A549 (cell line): ENCODE data around the gene AFF3. TPM values are rescaled to one million over a fixed set of nuclear protein-coding genes. Genes with fewer than 3 reads are reported as not detected.

ENCODE experiments used
- ATAC-seq, 2 experiments: fragments of 200-7000 bp in 1 of 2; fragments of >200 bp in 1 of 2; cut with Nextera tagmentation in 1 of 2; cut with Tn5 transposase in 1 of 2; 3 replicates each; pipeline versions ENCODE4 v1.8.0 to v1.9.1; 2018 to 2020; ENCODE audit warnings: mild to moderate bottlenecking in 1 of 2, moderate library complexity in 1 of 2
- CTCF ChIA-PET: fragments of 300-600 bp; sonication (Branson Sonifier 250); formaldehyde crosslinking; extraction: SDS; loops from one replicate; lab custom pipeline; 2021; ENCODE audit warnings: antibody characterized with exemption, inconsistent platforms; lab: Yijun Ruan, JAX
- POLR2A ChIA-PET: fragments of 350-600 bp; formaldehyde crosslinking; extraction: SDS; loops from one replicate; lab custom pipeline; 2021; ENCODE audit warnings: antibody characterized with exemption, inconsistent platforms; lab: Yijun Ruan, JAX
- DNase-seq, 2 experiments: peaks; one replicate each; pipeline versions ENCODE4 v3.0.0 to v3.0.0-alpha.2; 2011 to 2016; ENCODE audit warnings: low read depth in 1 of 2, low spot score in 1 of 2
- FAIRE-seq: peaks from 2 replicates; lab custom pipeline; 2011; peaks lifted over from hg19 to GRCh38; lab: Jason Lieb, UNC
- H3K27ac ChIP-seq, 2 experiments: fragments of >200 bp; sonication (Bioruptor Twin); formaldehyde crosslinking; 3 replicates each; pipeline ENCODE4 v1.5.1; 2016 to 2017
- H3K4me1 ChIP-seq: fragments of >200 bp; sonication (Bioruptor Twin); formaldehyde crosslinking; 3 replicates; pipeline ENCODE4 v1.6.1; 2016
- H3K4me2 ChIP-seq: fragments of >200 bp; sonication (Bioruptor Twin); formaldehyde crosslinking; 3 replicates; pipeline ENCODE4 v1.6.1; 2016
- H3K4me3 ChIP-seq: fragments of >200 bp; sonication (Bioruptor Twin); formaldehyde crosslinking; 3 replicates; pipeline ENCODE4 v1.5.1; 2016
- H3K9me3 ChIP-seq: fragments of >200 bp; sonication (Bioruptor Twin); formaldehyde crosslinking; 3 replicates; pipeline ENCODE4 v1.6.1; 2016
- BCL3 ChIP-seq: fragments of >200 bp; sonication (Bioruptor Twin); formaldehyde crosslinking; IDR thresholded peaks from 3 replicates; pipeline ENCODE4 v1.6.1; 2016
- CBX2 ChIP-seq: fragments of 200-600 bp; sonication (generic); IDR thresholded peaks from 2 replicates; pipeline ENCODE4 v1.6.1; 2016; ENCODE audit warnings: low read depth, mild to moderate bottlenecking, borderline replicate concordance
- CHD4 ChIP-seq: fragments of 200-600 bp; sonication (generic); IDR thresholded peaks from 2 replicates; pipeline ENCODE4 v1.6.1; 2016; ENCODE audit warnings: antibody characterized with exemption, mild to moderate bottlenecking, borderline replicate concordance
- ESRRA ChIP-seq: fragments of 150-350 bp; IDR thresholded peaks from 2 replicates; pipeline ENCODE4 v1.6.1; 2014; ENCODE audit warnings: mild to moderate bottlenecking, low read length, borderline replicate concordance
- HDAC2 ChIP-seq: fragments of 200-600 bp; sonication (generic); IDR thresholded peaks from 2 replicates; pipeline ENCODE4 v1.6.1; 2016
- HOXA7 ChIP-seq: fragments of 250-450 bp; sonication (Bioruptor Pico); IDR thresholded peaks from 2 replicates; pipeline ENCODE4 v1.5.0; 2020; ENCODE audit warnings: mild to moderate bottlenecking, moderate library complexity
- HOXB13 ChIP-seq: fragments of 250-450 bp; sonication (Bioruptor Pico); IDR thresholded peaks from 2 replicates; pipeline ENCODE4 v1.5.0; 2020; ENCODE audit warnings: low read depth, mild to moderate bottlenecking, moderate library complexity
- HOXB5 ChIP-seq: fragments of 250-450 bp; sonication (Bioruptor Pico); IDR thresholded peaks from 2 replicates; pipeline ENCODE4 v1.5.0; 2020; ENCODE audit warnings: mild to moderate bottlenecking, moderate library complexity
- JUN ChIP-seq, 2 experiments: fragments of >200 bp; sonication (Bioruptor Twin); formaldehyde crosslinking; IDR thresholded peaks; 2 replicates in 1 of 2; 3 replicates in 1 of 2; pipeline ENCODE4 v1.6.1; 2016 to 2017
- JUNB ChIP-seq: fragments of >200 bp; sonication (Bioruptor Twin); formaldehyde crosslinking; IDR thresholded peaks from 2 replicates; pipeline ENCODE4 v1.6.1; 2016
- KDM1A ChIP-seq: fragments of 200-600 bp; sonication (generic); IDR thresholded peaks from 2 replicates; pipeline ENCODE4 v1.6.1; 2016; ENCODE audit warnings: low read depth, mild to moderate bottlenecking
- KDM5A ChIP-seq: fragments of 200-600 bp; sonication (generic); IDR thresholded peaks from 2 replicates; pipeline ENCODE4 v1.6.1; 2016; ENCODE audit warnings: antibody characterized with exemption, mild to moderate bottlenecking
- MAFK ChIP-seq: fragments of 450-650 bp; IDR thresholded peaks from 2 replicates; pipeline ENCODE4 v1.6.1; 2014; ENCODE audit not compliant: partially characterized antibody
- NFE2L2 ChIP-seq: fragments of 150-350 bp; conservative IDR thresholded peaks from 2 replicates; pipeline ENCODE4 v1.6.1; 2014; ENCODE audit warnings: low read length
- PHF8 ChIP-seq: fragments of 200-600 bp; sonication (generic); IDR thresholded peaks from 2 replicates; pipeline ENCODE4 v1.6.1; 2016; ENCODE audit warnings: low read depth, mild to moderate bottlenecking, antibody characterized with exemption, moderate library complexity, borderline replicate concordance
- RAD21 ChIP-seq, 2 experiments: fragments of >200 bp in 1 of 2; sonication (Bioruptor Twin) in 1 of 2; formaldehyde crosslinking in 1 of 2; IDR thresholded peaks in 1 of 2; conservative IDR thresholded peaks in 1 of 2; 2 replicates in 1 of 2; 3 replicates in 1 of 2; pipeline ENCODE4 v1.6.1; 2012 to 2018; ENCODE audit warnings: inconsistent platforms in 1 of 2
- REST ChIP-seq: fragments of 200-600 bp; sonication (generic); IDR thresholded peaks from 2 replicates; pipeline ENCODE4 v1.6.1; 2016; ENCODE audit warnings: antibody characterized with exemption, mild to moderate bottlenecking, moderate library complexity
- RNF2 ChIP-seq: fragments of 200-600 bp; sonication (generic); IDR thresholded peaks from 2 replicates; pipeline ENCODE4 v1.6.1; 2016; ENCODE audit warnings: low read depth, mild to moderate bottlenecking, antibody characterized with exemption, moderate library complexity, borderline replicate concordance
- USF2 ChIP-seq: fragments of 450-650 bp; IDR thresholded peaks from 2 replicates; pipeline ENCODE4 v1.6.1; 2014; ENCODE audit warnings: antibody characterized with exemption
- ZC3H11A ChIP-seq: fragments of 450-650 bp; IDR thresholded peaks from 2 replicates; pipeline ENCODE4 v1.6.1; 2014; ENCODE audit warnings: antibody characterized with exemption, mild to moderate bottlenecking
- ZNF302 ChIP-seq: fragments of 250-450 bp; sonication (Bioruptor Pico); IDR thresholded peaks from 2 replicates; pipeline ENCODE4 v1.9.0; 2021; ENCODE audit warnings: inconsistent platforms, mild to moderate bottlenecking, moderate library complexity
- ZSCAN20 ChIP-seq: fragments of 250-450 bp; sonication (Bioruptor Pico); IDR thresholded peaks from 2 replicates; pipeline ENCODE4 v1.8.0; 2022; ENCODE audit warnings: mild to moderate bottlenecking, moderate library complexity
- WGBS: methylation state at CpG from one replicate; pipeline ENCODE4 v1.1.6; 2017; ENCODE audit errors: missing lambda C conversion rate; 5-methylcytosine and 5-hydroxymethylcytosine counted together
- polyA plus RNA-seq, 4 experiments: library from polyadenylated mRNA; depleted of rRNA in 3 of 4; stranded (reverse); fragments of >200 nt; fragmentation: RNase III in 1 of 4; extraction: RNeasy Plus Mini Kit Qiagen cat#74134 plus additional on column Dnase treatment in 1 of 4; gene quantifications; 2 replicates in 3 of 4; 3 replicates in 1 of 4; pipeline ENCODE4 v1.2.3, GENCODE V29; 2011 to 2017
- TF ChIP-seq, protein P1 (sequence below): fragments of >200 bp; sonication (Bioruptor Twin); formaldehyde crosslinking; IDR thresholded peaks from 3 replicates; pipeline ENCODE4 v1.5.1; 2016
- TF ChIP-seq, protein P2 (sequence below): fragments of 150-350 bp; IDR thresholded peaks from 2 replicates; pipeline ENCODE4 v1.6.1; 2014; ENCODE audit warnings: low read depth, mild to moderate bottlenecking, low read length

AFF3 gene
- polyA plus RNA-seq, 2 of the 4 experiments (the other 2 are of a cell fraction), result not detected

GRCh38 chr2:99915108-99915675 is 227.2 kb downstream of the AFF3 start:
- TF ChIP-seq HDAC2, result no peak
- TF ChIP-seq PHF8, result no peak
- TF ChIP-seq, protein P1, sequence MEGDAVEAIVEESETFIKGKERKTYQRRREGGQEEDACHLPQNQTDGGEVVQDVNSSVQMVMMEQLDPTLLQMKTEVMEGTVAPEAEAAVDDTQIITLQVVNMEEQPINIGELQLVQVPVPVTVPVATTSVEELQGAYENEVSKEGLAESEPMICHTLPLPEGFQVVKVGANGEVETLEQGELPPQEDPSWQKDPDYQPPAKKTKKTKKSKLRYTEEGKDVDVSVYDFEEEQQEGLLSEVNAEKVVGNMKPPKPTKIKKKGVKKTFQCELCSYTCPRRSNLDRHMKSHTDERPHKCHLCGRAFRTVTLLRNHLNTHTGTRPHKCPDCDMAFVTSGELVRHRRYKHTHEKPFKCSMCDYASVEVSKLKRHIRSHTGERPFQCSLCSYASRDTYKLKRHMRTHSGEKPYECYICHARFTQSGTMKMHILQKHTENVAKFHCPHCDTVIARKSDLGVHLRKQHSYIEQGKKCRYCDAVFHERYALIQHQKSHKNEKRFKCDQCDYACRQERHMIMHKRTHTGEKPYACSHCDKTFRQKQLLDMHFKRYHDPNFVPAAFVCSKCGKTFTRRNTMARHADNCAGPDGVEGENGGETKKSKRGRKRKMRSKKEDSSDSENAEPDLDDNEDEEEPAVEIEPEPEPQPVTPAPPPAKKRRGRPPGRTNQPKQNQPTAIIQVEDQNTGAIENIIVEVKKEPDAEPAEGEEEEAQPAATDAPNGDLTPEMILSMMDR, result no peak
- no peak for TF ChIP-seq ZSCAN20 (CRISPR knock-in tag)
- TF ChIP-seq BCL3, result no peak
- TF ChIP-seq HOXB13 (CRISPR knock-in tag), result no peak
- TF ChIP-seq, protein P2, sequence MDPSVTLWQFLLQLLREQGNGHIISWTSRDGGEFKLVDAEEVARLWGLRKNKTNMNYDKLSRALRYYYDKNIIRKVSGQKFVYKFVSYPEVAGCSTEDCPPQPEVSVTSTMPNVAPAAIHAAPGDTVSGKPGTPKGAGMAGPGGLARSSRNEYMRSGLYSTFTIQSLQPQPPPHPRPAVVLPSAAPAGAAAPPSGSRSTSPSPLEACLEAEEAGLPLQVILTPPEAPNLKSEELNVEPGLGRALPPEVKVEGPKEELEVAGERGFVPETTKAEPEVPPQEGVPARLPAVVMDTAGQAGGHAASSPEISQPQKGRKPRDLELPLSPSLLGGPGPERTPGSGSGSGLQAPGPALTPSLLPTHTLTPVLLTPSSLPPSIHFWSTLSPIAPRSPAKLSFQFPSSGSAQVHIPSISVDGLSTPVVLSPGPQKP, result no peak
- TF ChIP-seq CHD4, result no peak
- no peak for TF ChIP-seq MAFK
- TF ChIP-seq ZNF302, result no peak
- TF ChIP-seq KDM5A, result no peak
- DNase-seq, result no peak
- no peaks in the 10 kb centered on the region for H3K9me3 ChIP-seq
- POLR2A ChIA-PET, result no interaction called here
- ATAC-seq, result no peak
- H3K4me2 ChIP-seq, result no peak overlapping the region
- CTCF ChIA-PET, result no interaction called here
- WGBS, result 27% methylated on average over 8 of the region's 8 CpGs
- FAIRE-seq, result no peak
- no peak overlapping the region for H3K27ac ChIP-seq
- H3K4me3 ChIP-seq, result no peak overlapping the region
- no peaks in the 10 kb centered on the region for H3K4me1 ChIP-seq

GRCh38 chr2:99911736-99912135 is 230.7 kb downstream of the AFF3 start:
- no peak overlapping the region for H3K4me2 ChIP-seq
- no peak overlapping the region for H3K4me3 ChIP-seq
- POLR2A ChIA-PET, result no interaction called here
- no peaks in the 10 kb centered on the region for H3K4me1 ChIP-seq
- no peak for TF ChIP-seq RAD21 (conservative IDR thresholded peaks at IDR 0.05 in 1 of 2, IDR thresholded peaks at IDR 0.05 in 1 of 2)
- TF ChIP-seq HOXB5 (CRISPR knock-in tag), result no peak
- TF ChIP-seq NFE2L2, result no peak
- no peak for TF ChIP-seq REST
- no peak for TF ChIP-seq JUNB
- TF ChIP-seq ZC3H11A, result no peak
- TF ChIP-seq USF2, result no peak
- TF ChIP-seq, protein P1, result no peak
- TF ChIP-seq RNF2, result no peak
- TF ChIP-seq CBX2, result no peak
- TF ChIP-seq ESRRA, result no peak
- TF ChIP-seq JUN (IDR thresholded peaks at IDR 0.05), result no peak
- no peak for TF ChIP-seq HOXA7 (CRISPR knock-in tag)
- no peak for TF ChIP-seq KDM1A
- TF ChIP-seq, all 56 proteins: peak for 0
- DNase-seq (no peak), ATAC-seq (no peak), FAIRE-seq (no peak)
- H3K9me3 ChIP-seq, result no peaks in the 10 kb centered on the region
- CTCF ChIA-PET, result interaction anchor here (0.8 kb wide), 1 partner anchor 31 kb away, joined by 5 read pairs; no protein-coding TSS in a partner anchor
- no peak overlapping the region for H3K27ac ChIP-seq
